Measurements from ENCODE around the gene TMEM53. TPM values are rescaled to one million over a fixed set of nuclear protein-coding genes. Genes with fewer than 3 reads are reported as not detected.

TMEM53 gene
- total and polyA plus RNA-seq, 2 experiments from 2014 or later = 6.9 to 37.4 TPM

DNA sequence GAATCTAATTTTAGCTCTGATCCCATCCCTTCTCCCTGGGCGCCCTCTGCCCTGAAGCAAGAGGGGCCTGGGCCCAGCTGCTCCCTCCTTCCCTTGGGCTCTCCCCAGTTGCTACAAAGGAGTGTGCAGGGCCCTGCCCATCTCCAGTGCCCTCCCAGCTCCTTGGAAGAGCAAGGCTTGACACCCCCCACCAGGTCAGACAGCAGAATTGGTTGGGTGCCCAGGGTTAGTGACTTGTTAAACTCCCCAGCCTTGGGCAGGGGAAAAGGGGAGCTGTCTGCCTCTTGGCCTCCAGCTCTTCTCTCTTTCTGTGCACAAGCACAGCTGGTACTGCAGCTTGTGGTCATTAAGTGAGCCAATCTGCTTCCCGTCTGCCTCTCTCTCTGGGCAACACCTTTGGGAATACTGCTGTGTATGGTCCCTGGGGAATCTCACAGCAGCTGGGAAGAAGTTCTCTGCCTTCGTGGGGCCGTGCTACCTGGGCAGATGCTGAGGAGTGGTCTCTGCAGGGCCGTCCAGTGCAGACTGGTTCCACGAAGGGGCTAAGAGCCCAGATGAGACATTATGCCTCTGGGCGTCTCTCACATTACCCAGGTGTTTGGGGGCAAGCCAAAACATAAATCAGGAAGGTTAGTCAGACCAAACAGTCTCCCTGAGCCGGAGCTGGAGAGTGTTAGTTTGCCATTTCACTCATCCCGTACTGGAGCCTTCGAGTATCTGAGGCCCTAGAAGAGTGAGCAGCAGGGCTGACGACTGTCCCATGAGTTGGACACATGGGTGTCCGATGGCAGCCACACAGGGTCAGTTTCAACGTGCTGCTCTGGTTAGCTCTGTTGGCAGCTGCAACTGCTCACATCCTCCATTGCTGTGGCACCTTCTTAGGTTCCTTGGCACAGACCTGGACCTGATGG, 37.3 kb downstream of the TMEM53 start:
- TF ChIP-seq EZH2 (IDR thresholded peaks at IDR 0.05; ENCODE audit: borderline replicate concordance) = no peak
- TF ChIP-seq EZH2phosphoT487 (IDR thresholded peaks at IDR 0.05; ENCODE audit: low read depth, severe bottlenecking, unreplicated experiment) = no peak
- TF ChIP-seq, protein P1, sequence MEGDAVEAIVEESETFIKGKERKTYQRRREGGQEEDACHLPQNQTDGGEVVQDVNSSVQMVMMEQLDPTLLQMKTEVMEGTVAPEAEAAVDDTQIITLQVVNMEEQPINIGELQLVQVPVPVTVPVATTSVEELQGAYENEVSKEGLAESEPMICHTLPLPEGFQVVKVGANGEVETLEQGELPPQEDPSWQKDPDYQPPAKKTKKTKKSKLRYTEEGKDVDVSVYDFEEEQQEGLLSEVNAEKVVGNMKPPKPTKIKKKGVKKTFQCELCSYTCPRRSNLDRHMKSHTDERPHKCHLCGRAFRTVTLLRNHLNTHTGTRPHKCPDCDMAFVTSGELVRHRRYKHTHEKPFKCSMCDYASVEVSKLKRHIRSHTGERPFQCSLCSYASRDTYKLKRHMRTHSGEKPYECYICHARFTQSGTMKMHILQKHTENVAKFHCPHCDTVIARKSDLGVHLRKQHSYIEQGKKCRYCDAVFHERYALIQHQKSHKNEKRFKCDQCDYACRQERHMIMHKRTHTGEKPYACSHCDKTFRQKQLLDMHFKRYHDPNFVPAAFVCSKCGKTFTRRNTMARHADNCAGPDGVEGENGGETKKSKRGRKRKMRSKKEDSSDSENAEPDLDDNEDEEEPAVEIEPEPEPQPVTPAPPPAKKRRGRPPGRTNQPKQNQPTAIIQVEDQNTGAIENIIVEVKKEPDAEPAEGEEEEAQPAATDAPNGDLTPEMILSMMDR (IDR thresholded peaks at IDR 0.05; ENCODE audit: poor library complexity) = no peak
- H3K27ac ChIP-seq = peak overlapping the region; percentile 66
- H3K4me2 ChIP-seq = no peak overlapping the region
- H3K9me2 ChIP-seq (replicated peaks; ENCODE audit: insufficient read depth) = no peaks in the 10 kb centered on the region
- no peaks in the 10 kb centered on the region for H3K27me3 ChIP-seq
- H3K9me3 ChIP-seq (ENCODE audit: low read depth) = no peaks in the 10 kb centered on the region
- peaks cover 11% of the 10 kb centered on the region for H3K4me1 ChIP-seq (ENCODE audit: insufficient read depth)
- H2AFZ ChIP-seq = no peak overlapping the region
- no peak for DNase-seq (ENCODE audit: low spot score)
- no peaks in the 10 kb centered on the region for H4K20me1 ChIP-seq (ENCODE audit: insufficient read depth, poor library complexity, severe bottlenecking)
- no peak overlapping the region for H3K4me3 ChIP-seq
- H3K79me2 ChIP-seq = peaks cover 27% of the 10 kb centered on the region
- no peaks in the 10 kb centered on the region for H3K36me3 ChIP-seq (replicated peaks; ENCODE audit: insufficient read depth, low read depth)
- 78% methylated on average over 13 of the region's 13 CpGs for WGBS (ENCODE audit: low lambda C conversion rate, missing lambda C conversion rate)

GRCh38 chr1:44636083-44636687, 38.1 kb downstream of the TMEM53 start:
- WGBS (ENCODE audit: low lambda C conversion rate, missing lambda C conversion rate) = 97% methylated on average over 14 of the region's 14 CpGs
- Histone ChIP-seq H3K79me2 (peaks cover 27% of the 10 kb centered on the region), H2AFZ (no peak overlapping the region), H3K9me2 (replicated peaks; ENCODE audit: insufficient read depth) (no peaks in the 10 kb centered on the region), H3K27me3 (no peaks in the 10 kb centered on the region), H3K4me3 (no peak overlapping the region), H3K9me3 (ENCODE audit: low read depth) (no peaks in the 10 kb centered on the region), H3K4me2 (no peak overlapping the region), H3K36me3 (replicated peaks; ENCODE audit: insufficient read depth, low read depth) (no peaks in the 10 kb centered on the region), H3K27ac (peak overlapping the region; percentile 66), H4K20me1 (ENCODE audit: insufficient read depth, poor library complexity, severe bottlenecking) (no peaks in the 10 kb centered on the region), H3K4me1 (ENCODE audit: insufficient read depth) (peaks cover 11% of the 10 kb centered on the region)
- TF ChIP-seq EZH2phosphoT487 (IDR thresholded peaks at IDR 0.05; ENCODE audit: low read depth, severe bottlenecking, unreplicated experiment) (no peak), EZH2 (IDR thresholded peaks at IDR 0.05; ENCODE audit: borderline replicate concordance) (no peak)
- TF ChIP-seq, protein P1 (IDR thresholded peaks at IDR 0.05; ENCODE audit: poor library complexity) = no peak
- no peak for DNase-seq (ENCODE audit: low spot score)

GRCh38 chr1:44635439-44635838, 38.8 kb downstream of the TMEM53 start:
- Histone ChIP-seq H3K27me3 (no peaks in the 10 kb centered on the region), H3K9me3 (ENCODE audit: low read depth) (no peaks in the 10 kb centered on the region), H3K36me3 (replicated peaks; ENCODE audit: insufficient read depth, low read depth) (no peaks in the 10 kb centered on the region), H3K9me2 (replicated peaks; ENCODE audit: insufficient read depth) (no peaks in the 10 kb centered on the region), H3K79me2 (peaks cover 27% of the 10 kb centered on the region), H2AFZ (no peak overlapping the region), H3K4me2 (no peak overlapping the region), H3K4me3 (no peak overlapping the region), H4K20me1 (ENCODE audit: insufficient read depth, poor library complexity, severe bottlenecking) (no peaks in the 10 kb centered on the region), H3K4me1 (ENCODE audit: insufficient read depth) (peaks cover 11% of the 10 kb centered on the region), H3K27ac (no peak overlapping the region)
- WGBS (ENCODE audit: low lambda C conversion rate, missing lambda C conversion rate) = over 99% methylated on average over 9 of the region's 9 CpGs
- DNase-seq (ENCODE audit: low spot score) = no peak
- TF ChIP-seq, protein P1 (IDR thresholded peaks at IDR 0.05; ENCODE audit: poor library complexity) = no peak
- TF ChIP-seq EZH2 (IDR thresholded peaks at IDR 0.05; ENCODE audit: borderline replicate concordance) (no peak), EZH2phosphoT487 (IDR thresholded peaks at IDR 0.05; ENCODE audit: low read depth, severe bottlenecking, unreplicated experiment) (no peak)

All from hepatocyte (in vitro differentiated cells).